Progenitor cell of endocrine pancreas (in vitro differentiated cells): ENCODE results near the gene ST8SIA1. TPM values are rescaled to one million over a fixed set of nuclear protein-coding genes. Genes with fewer than 3 reads are reported as not detected.

ENCODE experiments used
- DNase-seq: peaks from one replicate; pipeline ENCODE4 v3.0.0; 2021; ENCODE audit warnings: low spot score; ENCODE audit not compliant: unreplicated experiment
- H3K27ac Mint-ChIP-seq: 2 replicates; pipeline ENCODE4 v1.8.0; 2021; ENCODE audit warnings: mild to moderate bottlenecking, moderate library complexity, mixed read lengths
- H3K27me3 Mint-ChIP-seq: 2 replicates; pipeline ENCODE4 v1.8.0; 2021; ENCODE audit warnings: mixed read lengths
- H3K36me3 Mint-ChIP-seq: 2 replicates; pipeline ENCODE4 v1.8.0; 2022; ENCODE audit warnings: mixed read lengths; ENCODE audit not compliant: insufficient read depth
- H3K4me1 Mint-ChIP-seq: 2 replicates; pipeline ENCODE4 v1.8.0; 2021; ENCODE audit warnings: low read depth, mixed read lengths
- H3K4me3 Mint-ChIP-seq: 2 replicates; pipeline ENCODE4 v1.8.0; 2021; ENCODE audit warnings: low read depth, mild to moderate bottlenecking, moderate library complexity, mixed read lengths
- H3K9me3 Mint-ChIP-seq: 2 replicates; pipeline ENCODE4 v1.8.0; 2021; ENCODE audit warnings: low read depth, mixed read lengths
- total RNA-seq: library from RNA; stranded (reverse); gene quantifications from 2 replicates; pipeline ENCODE4 v1.2.1, GENCODE V29; 2021
- TF ChIP-seq, protein P1 (sequence below): fragments of 200-600 bp; sonication (generic); IDR thresholded peaks from one replicate; pipeline ENCODE4 v1.5.0; 2021; ENCODE audit warnings: antibody characterized with exemption, mild to moderate bottlenecking; ENCODE audit not compliant: unreplicated experiment

Gene ST8SIA1
- total RNA-seq, 1 donor from 2014 or later, result 5.2 TPM

DNA sequence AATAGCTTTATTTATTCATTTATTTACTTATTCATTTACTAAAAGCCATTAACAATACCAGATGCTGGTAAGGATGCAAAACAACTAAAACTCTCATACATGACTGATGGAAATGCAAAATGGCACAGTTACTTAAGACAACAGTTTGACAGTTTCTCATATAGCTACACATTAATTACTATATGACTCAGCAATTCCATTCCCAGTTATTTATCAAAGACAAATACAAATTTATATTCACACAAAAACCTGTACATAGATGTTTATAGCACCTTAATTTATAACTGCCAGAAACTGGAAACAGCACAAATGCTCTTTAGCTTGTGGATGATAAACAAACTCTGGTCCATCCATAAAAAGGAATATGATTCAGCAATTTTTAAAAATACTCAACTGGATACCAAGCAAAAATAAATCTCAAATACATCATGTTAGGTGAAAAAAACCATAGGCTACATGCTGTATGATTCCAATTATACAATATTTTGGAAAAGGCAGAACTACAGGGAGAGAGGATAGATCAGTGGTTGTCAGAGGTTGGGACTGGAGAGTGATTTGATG is 37.9 kb upstream of the ST8SIA1 start:
- no peak overlapping the region for H3K27ac Mint-ChIP-seq
- TF ChIP-seq, protein P1, sequence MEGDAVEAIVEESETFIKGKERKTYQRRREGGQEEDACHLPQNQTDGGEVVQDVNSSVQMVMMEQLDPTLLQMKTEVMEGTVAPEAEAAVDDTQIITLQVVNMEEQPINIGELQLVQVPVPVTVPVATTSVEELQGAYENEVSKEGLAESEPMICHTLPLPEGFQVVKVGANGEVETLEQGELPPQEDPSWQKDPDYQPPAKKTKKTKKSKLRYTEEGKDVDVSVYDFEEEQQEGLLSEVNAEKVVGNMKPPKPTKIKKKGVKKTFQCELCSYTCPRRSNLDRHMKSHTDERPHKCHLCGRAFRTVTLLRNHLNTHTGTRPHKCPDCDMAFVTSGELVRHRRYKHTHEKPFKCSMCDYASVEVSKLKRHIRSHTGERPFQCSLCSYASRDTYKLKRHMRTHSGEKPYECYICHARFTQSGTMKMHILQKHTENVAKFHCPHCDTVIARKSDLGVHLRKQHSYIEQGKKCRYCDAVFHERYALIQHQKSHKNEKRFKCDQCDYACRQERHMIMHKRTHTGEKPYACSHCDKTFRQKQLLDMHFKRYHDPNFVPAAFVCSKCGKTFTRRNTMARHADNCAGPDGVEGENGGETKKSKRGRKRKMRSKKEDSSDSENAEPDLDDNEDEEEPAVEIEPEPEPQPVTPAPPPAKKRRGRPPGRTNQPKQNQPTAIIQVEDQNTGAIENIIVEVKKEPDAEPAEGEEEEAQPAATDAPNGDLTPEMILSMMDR, result no peak
- H3K36me3 Mint-ChIP-seq, result no peaks in the 10 kb centered on the region
- no peaks in the 10 kb centered on the region for H3K4me1 Mint-ChIP-seq
- no peak for DNase-seq
- H3K9me3 Mint-ChIP-seq, result peaks cover 20% of the 10 kb centered on the region
- no peaks in the 10 kb centered on the region for H3K27me3 Mint-ChIP-seq
- no peak overlapping the region for H3K4me3 Mint-ChIP-seq

DNA sequence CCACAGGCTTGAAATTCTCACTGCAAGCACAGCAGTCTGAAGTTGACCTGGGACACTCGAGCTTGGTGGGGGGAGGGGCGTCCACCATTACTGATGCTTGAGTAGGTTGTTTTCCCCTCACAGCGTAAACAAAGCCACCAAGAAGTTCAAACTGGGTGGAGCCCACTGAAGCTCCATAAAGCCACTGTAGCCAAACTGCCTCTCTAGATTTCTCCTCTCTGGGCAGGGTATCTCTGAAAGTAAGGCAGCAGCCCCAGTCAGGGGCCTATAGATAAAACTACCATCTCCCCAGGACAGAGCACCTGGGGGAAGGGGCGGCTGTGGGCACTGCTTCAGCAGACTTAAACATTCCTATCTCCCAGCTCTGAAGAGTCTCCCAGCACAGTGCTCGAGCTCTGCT is 31.7 kb upstream of the ST8SIA1 start:
- DNase-seq, result no peak
- no peaks in the 10 kb centered on the region for H3K36me3 Mint-ChIP-seq
- H3K9me3 Mint-ChIP-seq, result peaks cover 27% of the 10 kb centered on the region
- no peaks in the 10 kb centered on the region for H3K4me1 Mint-ChIP-seq
- H3K4me3 Mint-ChIP-seq, result no peak overlapping the region
- no peaks in the 10 kb centered on the region for H3K27me3 Mint-ChIP-seq
- TF ChIP-seq, protein P1, result no peak
- H3K27ac Mint-ChIP-seq, result no peak overlapping the region

DNA sequence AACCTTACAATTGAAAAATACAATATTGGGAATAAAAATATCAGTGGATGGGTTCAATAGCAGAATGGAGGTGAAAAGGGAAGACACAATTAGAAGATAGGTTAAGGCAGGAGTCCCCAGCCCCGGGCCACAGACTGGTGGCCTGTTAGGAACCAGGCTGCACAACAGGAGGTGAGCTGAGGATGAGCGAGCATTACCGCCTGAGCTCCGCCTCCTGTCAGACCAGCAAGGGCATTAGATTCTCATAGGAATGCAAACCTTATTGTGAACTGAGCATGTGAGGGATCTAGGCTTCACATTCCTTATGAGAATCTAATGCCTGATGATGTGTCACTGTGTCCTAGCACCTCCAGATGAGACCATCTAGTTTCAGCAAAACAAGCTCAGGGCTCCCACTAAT is 27.3 kb upstream of the ST8SIA1 start:
- TF ChIP-seq, protein P1, result no peak
- H3K4me3 Mint-ChIP-seq, result no peak overlapping the region
- H3K36me3 Mint-ChIP-seq, result no peaks in the 10 kb centered on the region
- no peak overlapping the region for H3K27ac Mint-ChIP-seq
- H3K27me3 Mint-ChIP-seq, result no peaks in the 10 kb centered on the region
- no peaks in the 10 kb centered on the region for H3K4me1 Mint-ChIP-seq
- no peak for DNase-seq
- H3K9me3 Mint-ChIP-seq, result peaks cover 2% of the 10 kb centered on the region

DNA sequence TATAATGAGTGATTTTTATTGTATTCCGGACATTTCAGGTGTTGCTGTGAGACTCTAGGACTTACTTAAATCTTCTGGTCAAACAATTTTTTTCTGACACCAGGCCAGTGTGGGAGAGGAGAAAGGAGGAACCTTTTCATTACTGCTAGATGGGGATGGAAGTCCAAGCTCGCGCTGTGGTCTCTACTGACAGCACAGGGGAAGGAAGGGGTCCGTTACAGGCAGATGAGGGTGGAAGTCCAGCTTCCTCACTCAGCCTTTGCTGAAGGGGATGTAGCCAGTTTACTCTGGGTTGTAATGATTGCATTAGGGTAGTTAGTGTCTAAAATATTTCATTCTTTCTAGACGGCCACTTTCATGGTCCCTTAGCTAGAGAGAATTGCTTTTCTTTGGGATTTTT is 26.3 kb upstream of the ST8SIA1 start:
- TF ChIP-seq, protein P1, result no peak
- Mint-ChIP-seq H3K9me3 (peaks cover 2% of the 10 kb centered on the region), H3K4me1 (no peaks in the 10 kb centered on the region), H3K27me3 (no peaks in the 10 kb centered on the region), H3K27ac (no peak overlapping the region), H3K4me3 (no peak overlapping the region), H3K36me3 (no peaks in the 10 kb centered on the region)
- DNase-seq, result no peak

DNA sequence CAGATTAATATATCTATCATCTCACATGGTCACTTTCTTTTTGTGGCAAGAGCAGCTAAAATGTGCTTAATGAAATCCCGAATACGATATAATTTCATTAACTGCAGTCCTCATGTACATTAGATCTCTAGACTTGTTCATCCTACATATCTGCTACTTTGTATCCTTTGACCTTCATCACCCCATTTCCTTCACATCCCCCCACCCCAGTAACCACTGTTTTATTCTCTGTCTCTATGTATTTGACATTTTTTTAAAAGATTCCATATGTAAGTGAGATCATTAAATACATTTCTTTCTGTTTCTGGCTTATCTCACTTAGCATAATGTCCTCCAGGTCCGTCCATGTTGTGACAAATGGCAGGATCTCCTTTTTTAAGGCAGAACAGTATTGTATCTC is 23.0 kb upstream of the ST8SIA1 start:
- TF ChIP-seq, protein P1, result no peak
- H3K27ac Mint-ChIP-seq, result no peak overlapping the region
- no peaks in the 10 kb centered on the region for H3K9me3 Mint-ChIP-seq

More for the DNA sequence above, 23.0 kb upstream of the ST8SIA1 start:
- Mint-ChIP-seq H3K36me3 (no peaks in the 10 kb centered on the region), H3K4me3 (no peak overlapping the region), H3K4me1 (no peaks in the 10 kb centered on the region), H3K27me3 (no peaks in the 10 kb centered on the region)
- DNase-seq, result no peak
